Stimulated activated naive CD8-positive, alpha-beta T cell treated with anti-CD3 and anti-CD28 coated beads, Interleukin-15, amount 100 ng/mL, for 72 hours (primary cell): ENCODE measurements around the gene SLC24A3.

Experiments
- ATAC-seq: fragments of 150-1000 bp; cut with Tn5 transposase; 2 replicates; pipeline ENCODE4 v1.10.0; 2021; ENCODE audit warnings: mild to moderate bottlenecking, moderate library complexity
- DNase-seq, 2 donors: peaks; one replicate each; pipeline ENCODE4 v3.0.0; 2021 to 2022
- H3K27ac Mint-ChIP-seq, 2 donors: one replicate each; pipeline ENCODE4 v1.8.0; 2022; ENCODE audit warnings: mild to moderate bottlenecking in 2 of 2, mixed read lengths in 2 of 2, moderate library complexity in 2 of 2
- H3K27me3 Mint-ChIP-seq: one replicate; pipeline ENCODE4 v1.8.0; 2022; ENCODE audit warnings: mixed read lengths
- H3K4me1 Mint-ChIP-seq: one replicate; pipeline ENCODE4 v1.8.0; 2022; ENCODE audit warnings: mild to moderate bottlenecking, mixed read lengths
- H3K4me3 Mint-ChIP-seq, 2 donors: one replicate each; pipeline ENCODE4 v1.8.0; 2022; ENCODE audit warnings: mild to moderate bottlenecking in 2 of 2, mixed read lengths in 2 of 2, moderate library complexity in 1 of 2
- H3K9me3 Mint-ChIP-seq, 2 donors: one replicate each; pipeline ENCODE4 v1.8.0; 2022; ENCODE audit warnings: mixed read lengths in 2 of 2

SLC24A3 gene

GRCh38 chr20:19438488-19438887, 226.0 kb downstream of the SLC24A3 start:
- Mint-ChIP-seq H3K27me3 (no peaks in the 10 kb centered on the region), H3K4me3 (no peak overlapping the region), H3K9me3 (peaks cover 0 to 12% of the 10 kb centered on the region in 2 donors), H3K4me1 (peaks cover 6% of the 10 kb centered on the region), H3K27ac (no peak overlapping the region)
- DNase-seq: no peak
- ATAC-seq: peak; percentile 33

DNA sequence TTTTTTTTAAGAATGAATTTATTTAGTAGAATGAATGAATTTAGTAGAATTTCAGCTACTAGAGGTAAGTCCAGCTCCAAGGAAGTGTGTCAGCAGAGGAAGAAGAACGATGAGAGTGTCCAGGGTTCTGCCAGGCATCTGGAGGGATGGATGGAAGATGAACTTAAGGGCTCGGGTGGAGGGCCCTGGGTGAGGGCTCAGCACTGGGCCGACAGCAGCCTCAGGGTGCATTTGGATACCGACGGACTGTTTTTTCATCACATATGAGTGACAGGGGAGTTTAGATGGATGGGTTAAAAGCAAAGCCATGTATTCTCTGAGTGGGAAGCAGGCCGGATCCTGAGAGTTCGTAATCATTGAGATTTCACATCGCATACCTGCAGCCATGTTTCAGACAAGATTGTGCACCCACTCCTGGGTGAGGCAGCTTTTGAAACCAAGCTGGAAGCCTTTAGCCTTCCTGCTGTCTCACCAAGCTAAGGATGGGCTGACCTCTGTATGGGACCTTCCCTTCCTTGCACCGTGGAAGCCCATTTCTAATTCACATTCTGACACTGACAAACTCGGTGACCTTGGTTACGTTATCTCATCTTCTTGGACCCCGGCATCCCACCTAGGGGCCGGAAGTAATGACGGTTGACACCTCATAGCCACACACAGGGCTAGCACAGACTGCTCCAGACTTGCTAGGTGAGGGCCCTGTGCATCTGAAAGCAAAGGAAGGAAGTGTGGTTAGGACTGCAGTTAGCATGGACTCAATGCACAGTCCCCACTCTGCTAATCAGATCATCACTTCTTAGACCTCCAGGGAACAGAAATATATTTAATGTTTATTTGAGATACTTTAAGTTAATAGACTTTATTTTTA, 228.5 kb downstream of the SLC24A3 start:
- no peaks in the 10 kb centered on the region for H3K4me1 Mint-ChIP-seq
- peaks cover 8 to 16% of the 10 kb centered on the region in 2 donors for H3K9me3 Mint-ChIP-seq
- no peak for DNase-seq
- H3K27me3 Mint-ChIP-seq: no peaks in the 10 kb centered on the region
- ATAC-seq: peak; percentile 70
- H3K4me3 Mint-ChIP-seq: no peak overlapping the region
- no peak overlapping the region for H3K27ac Mint-ChIP-seq

- ATAC-seq: no peak
- H3K27me3 Mint-ChIP-seq: no peaks in the 10 kb centered on the region
- no peak for DNase-seq
- H3K4me3 Mint-ChIP-seq: no peak overlapping the region
- H3K9me3 Mint-ChIP-seq: peaks cover 8 to 16% of the 10 kb centered on the region in 2 donors
- H3K4me1 Mint-ChIP-seq: peaks cover 1% of the 10 kb centered on the region
- no peak overlapping the region for H3K27ac Mint-ChIP-seq
Observed at GRCh38 chr20:19446246-19446645, 233.8 kb downstream of the SLC24A3 start.

DNA sequence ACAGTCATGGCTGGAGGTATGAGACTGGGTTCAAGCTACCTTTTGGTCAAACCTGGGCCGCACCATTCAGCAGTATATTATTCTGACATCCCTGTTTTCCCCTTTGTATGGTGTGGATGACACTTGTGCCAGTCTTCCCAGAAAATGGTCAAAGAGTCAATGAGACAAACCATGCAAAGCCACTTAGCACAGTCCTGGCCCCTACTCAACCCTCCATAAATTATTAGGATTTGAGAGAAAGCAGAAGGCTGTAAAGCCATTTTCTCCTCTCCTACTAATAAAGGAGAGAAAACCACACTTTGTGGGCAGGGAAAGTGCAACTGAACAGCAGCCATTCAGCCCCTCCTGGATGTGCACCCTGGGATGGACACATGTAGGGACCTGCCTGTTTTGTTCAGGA, 236.2 kb downstream of the SLC24A3 start:
- DNase-seq (no peak), ATAC-seq (no peak)
- peaks cover 2 to 8% of the 10 kb centered on the region in 2 donors for H3K9me3 Mint-ChIP-seq
- H3K4me1 Mint-ChIP-seq: peaks cover 14% of the 10 kb centered on the region
- peak overlapping the region; percentile 34 to 87 for H3K27ac Mint-ChIP-seq
- no peaks in the 10 kb centered on the region for H3K27me3 Mint-ChIP-seq
- no peak overlapping the region for H3K4me3 Mint-ChIP-seq

GRCh38 chr20:19449051-19449450, 236.6 kb downstream of the SLC24A3 start:
- Mint-ChIP-seq H3K9me3 (peaks cover 0 to 8% of the 10 kb centered on the region in 2 donors), H3K4me3 (no peak overlapping the region), H3K27me3 (no peaks in the 10 kb centered on the region), H3K27ac (peak overlapping the region in 1 of 2 donors; percentile 87), H3K4me1 (peaks cover 14% of the 10 kb centered on the region)
- no peak for DNase-seq
- no peak for ATAC-seq

- Mint-ChIP-seq H3K4me3 (peak overlapping the region in 1 of 2 donors; percentile 6), H3K9me3 (no peaks in the 10 kb centered on the region), H3K27ac (no peak overlapping the region), H3K4me1 (peaks cover 14% of the 10 kb centered on the region), H3K27me3 (no peaks in the 10 kb centered on the region)
- ATAC-seq: peak; percentile 42
- DNase-seq: no peak
Observed at GRCh38 chr20:19451231-19451922, 238.9 kb downstream of the SLC24A3 start.

GRCh38 chr20:19451923-19452295, 239.5 kb downstream of the SLC24A3 start:
- peak overlapping the region in 1 of 2 donors; percentile 9 for H3K27ac Mint-ChIP-seq
- H3K27me3 Mint-ChIP-seq: no peaks in the 10 kb centered on the region
- peak; percentile 60 for ATAC-seq
- H3K4me1 Mint-ChIP-seq: peaks cover 14% of the 10 kb centered on the region
- H3K4me3 Mint-ChIP-seq: peak overlapping the region; percentile 1 to 11
- H3K9me3 Mint-ChIP-seq: no peaks in the 10 kb centered on the region
- DNase-seq: no peak

DNA sequence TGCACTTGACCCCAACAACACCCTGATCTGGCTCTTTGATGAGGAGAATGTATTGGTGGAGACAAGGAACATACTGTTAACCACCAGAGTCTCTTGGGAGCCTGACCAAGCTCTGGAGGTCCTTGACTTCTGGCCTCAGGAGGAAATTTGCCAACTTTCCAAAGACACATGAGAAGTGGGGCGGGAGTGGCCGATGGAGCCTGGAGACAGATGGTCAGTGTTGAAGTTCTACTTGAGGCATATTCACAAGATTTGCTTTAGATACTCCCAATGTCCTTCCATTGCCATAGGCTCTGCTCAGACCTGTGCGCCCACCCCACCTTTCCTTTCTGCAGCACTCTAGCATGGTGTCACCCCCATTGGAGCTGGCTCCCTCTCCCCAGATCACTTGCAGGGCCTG, 241.0 kb downstream of the SLC24A3 start:
- no peaks in the 10 kb centered on the region for H3K27me3 Mint-ChIP-seq
- no peak overlapping the region for H3K27ac Mint-ChIP-seq
- no peak for DNase-seq
- H3K4me3 Mint-ChIP-seq: no peak overlapping the region
- H3K9me3 Mint-ChIP-seq: no peaks in the 10 kb centered on the region
- peaks cover 14% of the 10 kb centered on the region for H3K4me1 Mint-ChIP-seq
- no peak for ATAC-seq

- no peak overlapping the region for H3K4me3 Mint-ChIP-seq
- ATAC-seq (no peak), DNase-seq (no peak)
- H3K9me3 Mint-ChIP-seq: no peaks in the 10 kb centered on the region
- H3K4me1 Mint-ChIP-seq: peaks cover 14% of the 10 kb centered on the region
- H3K27ac Mint-ChIP-seq: no peak overlapping the region
- no peaks in the 10 kb centered on the region for H3K27me3 Mint-ChIP-seq
Observed at GRCh38 chr20:19453862-19454261, 241.4 kb downstream of the SLC24A3 start.

DNA sequence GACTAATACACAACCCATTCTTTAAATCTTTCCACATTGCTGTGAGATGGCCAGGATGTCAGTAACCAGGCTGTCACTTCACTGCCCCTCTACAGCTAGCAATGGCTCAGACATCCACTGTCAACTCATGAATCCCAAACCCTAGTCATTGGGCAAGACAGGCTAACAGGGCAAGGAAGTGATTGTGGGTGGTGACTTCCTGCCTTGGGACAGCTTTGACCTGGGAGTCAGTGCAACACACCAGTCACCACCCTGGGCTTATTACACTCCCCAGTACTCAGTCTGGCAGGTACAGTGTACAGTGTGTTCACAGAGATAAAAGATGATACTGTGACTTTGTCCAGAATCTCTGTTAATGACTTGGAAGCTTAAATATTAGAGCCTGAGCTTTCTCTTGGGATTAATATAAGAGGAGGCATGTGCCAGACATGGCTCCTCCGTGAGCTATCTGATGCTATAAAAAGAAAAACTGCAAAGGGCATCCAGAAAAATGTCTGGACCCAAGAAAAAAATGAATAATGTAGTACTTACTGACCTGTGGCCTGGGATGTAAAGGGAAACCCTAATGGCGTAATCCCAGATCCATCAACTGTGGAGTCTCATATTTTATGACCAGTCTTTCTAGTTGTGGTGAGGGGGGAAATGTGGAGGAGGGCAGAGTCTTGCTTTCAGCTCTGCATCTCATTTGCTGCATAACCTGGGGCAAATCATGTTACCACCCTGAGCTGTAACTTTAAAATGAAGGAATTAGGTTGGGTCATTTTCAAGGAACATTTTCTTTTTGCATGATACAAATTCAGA, 244.4 kb downstream of the SLC24A3 start:
- DNase-seq (no peak), ATAC-seq (no peak)
- Mint-ChIP-seq H3K4me3 (no peak overlapping the region), H3K4me1 (peaks cover 8% of the 10 kb centered on the region), H3K9me3 (no peaks in the 10 kb centered on the region), H3K27me3 (no peaks in the 10 kb centered on the region), H3K27ac (no peak overlapping the region)

DNA sequence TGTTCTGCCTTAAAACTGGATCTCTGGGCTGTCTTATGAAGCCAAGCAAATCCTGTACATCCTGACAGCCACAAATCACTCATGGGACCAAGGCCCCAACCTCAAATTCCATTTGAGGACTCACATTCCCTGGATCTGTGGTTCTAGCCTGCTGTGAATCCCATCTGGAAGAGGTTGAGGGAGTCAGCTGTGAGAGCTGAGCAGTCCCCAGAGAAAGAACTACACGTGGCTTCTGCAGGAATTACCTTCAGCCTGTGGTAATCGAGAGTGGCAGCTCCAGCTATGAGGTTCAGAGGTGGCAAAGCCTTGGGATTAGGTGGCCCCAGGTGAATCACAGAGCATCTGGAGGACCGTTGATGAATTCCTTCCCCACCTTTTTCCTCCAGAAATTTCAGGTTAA, 245.2 kb downstream of the SLC24A3 start:
- H3K27ac Mint-ChIP-seq: no peak overlapping the region
- no peak overlapping the region for H3K4me3 Mint-ChIP-seq
- ATAC-seq: no peak
- no peak for DNase-seq
- no peaks in the 10 kb centered on the region for H3K27me3 Mint-ChIP-seq
- no peaks in the 10 kb centered on the region for H3K9me3 Mint-ChIP-seq
- H3K4me1 Mint-ChIP-seq: no peaks in the 10 kb centered on the region

- Mint-ChIP-seq H3K27ac (no peak overlapping the region), H3K9me3 (no peaks in the 10 kb centered on the region), H3K4me1 (no peaks in the 10 kb centered on the region), H3K27me3 (no peaks in the 10 kb centered on the region), H3K4me3 (no peak overlapping the region)
- ATAC-seq (no peak), DNase-seq (no peak)
Observed at GRCh38 chr20:19460386-19460785, 247.9 kb downstream of the SLC24A3 start.

DNA sequence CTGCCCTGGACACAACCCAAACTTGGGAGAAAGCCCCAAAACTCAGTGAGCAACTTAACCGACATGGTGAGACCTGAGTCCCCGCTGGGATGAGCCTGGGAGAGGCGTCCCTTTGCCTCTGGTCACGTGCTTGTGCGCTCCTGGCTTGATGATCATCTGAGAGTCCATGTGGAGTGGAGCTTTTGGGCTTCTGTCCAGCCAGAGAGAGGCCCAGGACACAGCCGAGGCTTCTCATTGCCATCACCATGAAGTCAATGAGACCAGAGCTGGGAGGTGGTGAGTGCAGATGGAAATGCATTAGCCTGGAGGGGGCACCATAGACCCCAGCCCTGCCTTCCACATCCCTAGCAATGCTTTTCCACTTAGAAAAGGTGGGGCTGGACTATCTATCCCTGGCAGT, 250.0 kb downstream of the SLC24A3 start:
- DNase-seq: no peak
- Mint-ChIP-seq H3K9me3 (no peaks in the 10 kb centered on the region), H3K4me1 (no peaks in the 10 kb centered on the region), H3K27ac (no peak overlapping the region), H3K4me3 (no peak overlapping the region), H3K27me3 (no peaks in the 10 kb centered on the region)
- no peak for ATAC-seq

GRCh38 chr20:19463597-19463996, 251.2 kb downstream of the SLC24A3 start:
- Mint-ChIP-seq H3K4me1 (no peaks in the 10 kb centered on the region), H3K4me3 (no peak overlapping the region), H3K27me3 (no peaks in the 10 kb centered on the region), H3K27ac (no peak overlapping the region), H3K9me3 (no peaks in the 10 kb centered on the region)
- DNase-seq (no peak), ATAC-seq (no peak)

- Mint-ChIP-seq H3K9me3 (no peaks in the 10 kb centered on the region), H3K4me3 (no peak overlapping the region), H3K27me3 (no peaks in the 10 kb centered on the region), H3K4me1 (no peaks in the 10 kb centered on the region), H3K27ac (no peak overlapping the region)
- DNase-seq (no peak), ATAC-seq (no peak)
Observed at GRCh38 chr20:19465536-19465935, 253.1 kb downstream of the SLC24A3 start.
